Measurements from ENCODE around the gene ZNF445.
A peak's percentile ranks its signal among the peaks of the same experiment; 100 is the strongest.

ZNF445 gene

GRCh38 chr3:44427683-44428082 lies 49.8 kb downstream of the ZNF445 start:
- Mint-ChIP-seq H3K27me3 (ENCODE audit: low read depth, poor library complexity) (peaks cover 3% of the 10 kb centered on the region), H3K9me3 (no peaks in the 10 kb centered on the region), H3K36me3 (ENCODE audit: low read depth) (no peaks in the 10 kb centered on the region), H3K4me1 (peaks cover 11% of the 10 kb centered on the region), H3K27ac (no peak overlapping the region), H3K4me3 (no peak overlapping the region)
- no peak for DNase-seq
- TF ChIP-seq CTCF (IDR thresholded peaks at IDR 0.05), result no peak

- Mint-ChIP-seq H3K9me3 (no peaks in the 10 kb centered on the region), H3K4me1 (peaks cover 6% of the 10 kb centered on the region), H3K27me3 (ENCODE audit: low read depth, poor library complexity) (peaks cover 3% of the 10 kb centered on the region), H3K27ac (no peak overlapping the region), H3K4me3 (no peak overlapping the region), H3K36me3 (ENCODE audit: low read depth) (no peaks in the 10 kb centered on the region)
- TF ChIP-seq CTCF (IDR thresholded peaks at IDR 0.05), result no peak
- DNase-seq, result no peak
Measured at GRCh38 chr3:44424758-44425157, 52.7 kb downstream of the ZNF445 start.

- TF ChIP-seq CTCF (IDR thresholded peaks at IDR 0.05), result no peak
- peaks cover 10% of the 10 kb centered on the region for H3K9me3 Mint-ChIP-seq
- H3K27ac Mint-ChIP-seq, result peak overlapping the region; percentile 33
- no peaks in the 10 kb centered on the region for H3K36me3 Mint-ChIP-seq (ENCODE audit: low read depth)
- peaks cover 5% of the 10 kb centered on the region for H3K27me3 Mint-ChIP-seq (ENCODE audit: low read depth, poor library complexity)
- no peaks in the 10 kb centered on the region for H3K4me1 Mint-ChIP-seq
- no peak overlapping the region for H3K4me3 Mint-ChIP-seq
- no peak for DNase-seq
Measured at GRCh38 chr3:44421280-44421679, 56.2 kb downstream of the ZNF445 start.

GRCh38 chr3:44420676-44421075 lies 56.8 kb downstream of the ZNF445 start:
- no peak for TF ChIP-seq CTCF (IDR thresholded peaks at IDR 0.05)
- Mint-ChIP-seq H3K9me3 (peaks cover 10% of the 10 kb centered on the region), H3K36me3 (ENCODE audit: low read depth) (no peaks in the 10 kb centered on the region), H3K27me3 (ENCODE audit: low read depth, poor library complexity) (peaks cover 5% of the 10 kb centered on the region), H3K4me3 (no peak overlapping the region), H3K27ac (no peak overlapping the region), H3K4me1 (no peaks in the 10 kb centered on the region)
- no peak for DNase-seq

GRCh38 chr3:44419923-44420650 lies 57.4 kb downstream of the ZNF445 start:
- Mint-ChIP-seq H3K9me3 (peaks cover 10% of the 10 kb centered on the region), H3K27ac (no peak overlapping the region), H3K4me1 (no peaks in the 10 kb centered on the region)

More at GRCh38 chr3:44419923-44420650, 57.4 kb downstream of the ZNF445 start:
- no peaks in the 10 kb centered on the region for H3K36me3 Mint-ChIP-seq (ENCODE audit: low read depth)
- no peak overlapping the region for H3K4me3 Mint-ChIP-seq
- TF ChIP-seq CTCF (IDR thresholded peaks at IDR 0.05), result no peak
- DNase-seq, result no peak
- H3K27me3 Mint-ChIP-seq (ENCODE audit: low read depth, poor library complexity), result peaks cover 5% of the 10 kb centered on the region
